ENCODE data around the gene TENT4A.

TENT4A gene

GRCh38 chr5:6780802-6781391 is 67.7 kb downstream of the TENT4A start:
- H3K4me3 ChIP-seq (ENCODE audit: insufficient read depth in 1 of 2, low read depth in 1 of 2, low read length in 2 of 2), result no peak overlapping the region
- H3K23ac ChIP-seq (ENCODE audit: low read length in 2 of 2), result no peak overlapping the region
- no peak overlapping the region for H4K8ac ChIP-seq (ENCODE audit: low read length)
- H3K4me2 ChIP-seq (ENCODE audit: low read length, poor library complexity, severe bottlenecking), result no peak overlapping the region
- H3K79me1 ChIP-seq (replicated peaks; ENCODE audit: low read length, poor library complexity, severe bottlenecking), result no peaks in the 10 kb centered on the region
- no peak overlapping the region for H2AFZ ChIP-seq (ENCODE audit: low read depth, low read length)
- no peak for DNase-seq
- no peak overlapping the region for H3K4ac ChIP-seq (ENCODE audit: low read depth in 1 of 2, low read length in 2 of 2)
- no peak overlapping the region for H2BK15ac ChIP-seq (ENCODE audit: low read depth, poor library complexity, severe bottlenecking)
- peaks cover 1% of the 10 kb centered on the region for H3K4me1 ChIP-seq (ENCODE audit: control insufficient read depth, insufficient read depth, low read depth, low read length)
- no peak overlapping the region for H3K9ac ChIP-seq (ENCODE audit: low read length)
- H2AK5ac ChIP-seq (ENCODE audit: low read length, severe bottlenecking), result no peak overlapping the region
- WGBS, result 98% methylated on average over 5 of the region's 7 CpGs
- no peak overlapping the region for H2BK12ac ChIP-seq (ENCODE audit: low read length in 2 of 2)
- no peak overlapping the region for H4K91ac ChIP-seq (ENCODE audit: low read length)
- H3K36me3 ChIP-seq (ENCODE audit: control insufficient read depth in 1 of 2, insufficient read depth in 2 of 2, low read depth in 1 of 2, low read length in 2 of 2), result no peaks in the 10 kb centered on the region
- H3K9me3 ChIP-seq (ENCODE audit: control insufficient read depth, low read length), result no peaks in the 10 kb centered on the region
- no peak overlapping the region for H3K18ac ChIP-seq (ENCODE audit: low read depth in 1 of 2, low read length in 2 of 2)
- H3K27me3 ChIP-seq (ENCODE audit: control insufficient read depth in 1 of 2, insufficient read depth in 1 of 2, low read length in 2 of 2), result no peaks in the 10 kb centered on the region
- no peak overlapping the region for H3K27ac ChIP-seq (ENCODE audit: low read length, poor library complexity, severe bottlenecking)
- no peak overlapping the region for H3K14ac ChIP-seq (ENCODE audit: low read length in 2 of 2)
- no peak overlapping the region for H2BK5ac ChIP-seq (ENCODE audit: low read depth, low read length, poor library complexity, severe bottlenecking)
- H2BK120ac ChIP-seq (ENCODE audit: low read depth, low read length), result no peak overlapping the region

DNA sequence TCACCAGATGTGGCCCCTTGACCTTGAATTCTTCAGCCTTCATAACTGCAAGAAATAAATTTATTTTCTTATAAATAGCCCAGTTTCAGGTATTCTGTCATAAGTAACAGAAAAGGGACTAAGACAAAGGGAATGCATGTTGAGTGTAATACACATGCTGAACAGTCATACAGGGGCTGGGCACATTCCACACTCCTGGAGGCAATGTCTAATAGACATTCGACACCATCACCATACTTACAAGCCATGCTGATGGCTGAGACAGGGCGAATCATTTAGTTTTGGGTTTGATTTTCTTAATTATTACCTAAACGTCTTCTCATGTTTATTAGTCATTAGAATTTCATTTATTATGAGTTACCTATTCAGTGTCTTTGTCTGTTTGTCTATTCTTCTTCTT is 68.5 kb downstream of the TENT4A start:
- no peak overlapping the region for H3K18ac ChIP-seq (ENCODE audit: low read depth in 1 of 2, low read length in 2 of 2)
- H3K27me3 ChIP-seq (ENCODE audit: control insufficient read depth in 1 of 2, insufficient read depth in 1 of 2, low read length in 2 of 2), result no peaks in the 10 kb centered on the region
- no peak overlapping the region for H3K4me2 ChIP-seq (ENCODE audit: low read length, poor library complexity, severe bottlenecking)
- no peak overlapping the region for H2AK5ac ChIP-seq (ENCODE audit: low read length, severe bottlenecking)
- H2BK12ac ChIP-seq (ENCODE audit: low read length in 2 of 2), result no peak overlapping the region
- H2AFZ ChIP-seq (ENCODE audit: low read depth, low read length), result no peak overlapping the region
- H3K4me1 ChIP-seq (ENCODE audit: control insufficient read depth, insufficient read depth, low read depth, low read length), result peaks cover 1% of the 10 kb centered on the region
- no peaks in the 10 kb centered on the region for H3K36me3 ChIP-seq (ENCODE audit: control insufficient read depth in 1 of 2, insufficient read depth in 2 of 2, low read depth in 1 of 2, low read length in 2 of 2)
- H3K4me3 ChIP-seq (ENCODE audit: insufficient read depth in 1 of 2, low read depth in 1 of 2, low read length in 2 of 2), result no peak overlapping the region
- no peak overlapping the region for H3K9ac ChIP-seq (ENCODE audit: low read length)
- no peak overlapping the region for H3K4ac ChIP-seq (ENCODE audit: low read depth in 1 of 2, low read length in 2 of 2)
- H3K79me1 ChIP-seq (replicated peaks; ENCODE audit: low read length, poor library complexity, severe bottlenecking), result no peaks in the 10 kb centered on the region
- H4K91ac ChIP-seq (ENCODE audit: low read length), result no peak overlapping the region
- H3K27ac ChIP-seq (ENCODE audit: low read length, poor library complexity, severe bottlenecking), result no peak overlapping the region
- H3K9me3 ChIP-seq (ENCODE audit: control insufficient read depth, low read length), result no peaks in the 10 kb centered on the region
- H4K8ac ChIP-seq (ENCODE audit: low read length), result no peak overlapping the region
- WGBS, result no CpG with 5 or more reads among the region's 3 CpGs
- no peak overlapping the region for H2BK15ac ChIP-seq (ENCODE audit: low read depth, poor library complexity, severe bottlenecking)
- H3K14ac ChIP-seq (ENCODE audit: low read length in 2 of 2), result no peak overlapping the region
- no peak overlapping the region for H2BK120ac ChIP-seq (ENCODE audit: low read depth, low read length)
- no peak for DNase-seq
- no peak overlapping the region for H3K23ac ChIP-seq (ENCODE audit: low read length in 2 of 2)
- no peak overlapping the region for H2BK5ac ChIP-seq (ENCODE audit: low read depth, low read length, poor library complexity, severe bottlenecking)

- Histone ChIP-seq H4K8ac (ENCODE audit: low read length) (no peak overlapping the region), H2BK120ac (ENCODE audit: low read depth, low read length) (no peak overlapping the region), H3K23ac (ENCODE audit: low read length in 2 of 2) (no peak overlapping the region), H3K4me1 (ENCODE audit: control insufficient read depth, insufficient read depth, low read depth, low read length) (peaks cover 1% of the 10 kb centered on the region), H2BK15ac (ENCODE audit: low read depth, poor library complexity, severe bottlenecking) (no peak overlapping the region), H3K79me1 (replicated peaks; ENCODE audit: low read length, poor library complexity, severe bottlenecking) (no peaks in the 10 kb centered on the region), H3K14ac (ENCODE audit: low read length in 2 of 2) (no peak overlapping the region), H3K4me2 (ENCODE audit: low read length, poor library complexity, severe bottlenecking) (no peak overlapping the region), H3K27me3 (ENCODE audit: control insufficient read depth in 1 of 2, insufficient read depth in 1 of 2, low read length in 2 of 2) (no peaks in the 10 kb centered on the region), H2BK12ac (ENCODE audit: low read length in 2 of 2) (no peak overlapping the region), H3K4me3 (ENCODE audit: insufficient read depth in 1 of 2, low read depth in 1 of 2, low read length in 2 of 2) (no peak overlapping the region), H2BK5ac (ENCODE audit: low read depth, low read length, poor library complexity, severe bottlenecking) (no peak overlapping the region), H3K4ac (ENCODE audit: low read depth in 1 of 2, low read length in 2 of 2) (no peak overlapping the region), H4K91ac (ENCODE audit: low read length) (no peak overlapping the region), H2AK5ac (ENCODE audit: low read length, severe bottlenecking) (no peak overlapping the region), H3K36me3 (ENCODE audit: control insufficient read depth in 1 of 2, insufficient read depth in 2 of 2, low read depth in 1 of 2, low read length in 2 of 2) (no peaks in the 10 kb centered on the region), H3K27ac (ENCODE audit: low read length, poor library complexity, severe bottlenecking) (no peak overlapping the region), H3K9me3 (ENCODE audit: control insufficient read depth, low read length) (no peaks in the 10 kb centered on the region), H3K18ac (ENCODE audit: low read depth in 1 of 2, low read length in 2 of 2) (no peak overlapping the region), H3K9ac (ENCODE audit: low read length) (no peak overlapping the region), H2AFZ (ENCODE audit: low read depth, low read length) (no peak overlapping the region)
- DNase-seq, result no peak
- 96% methylated on average over 2 of the region's 2 CpGs for WGBS
Measured at GRCh38 chr5:6783787-6784186, 70.6 kb downstream of the TENT4A start.

- no peak overlapping the region for H3K4ac ChIP-seq (ENCODE audit: low read depth in 1 of 2, low read length in 2 of 2)
- no peak overlapping the region for H3K14ac ChIP-seq (ENCODE audit: low read length in 2 of 2)
- no peaks in the 10 kb centered on the region for H3K36me3 ChIP-seq (ENCODE audit: control insufficient read depth in 1 of 2, insufficient read depth in 2 of 2, low read depth in 1 of 2, low read length in 2 of 2)
- no peak overlapping the region for H3K4me2 ChIP-seq (ENCODE audit: low read length, poor library complexity, severe bottlenecking)
- H2BK12ac ChIP-seq (ENCODE audit: low read length in 2 of 2), result no peak overlapping the region
- no peak for DNase-seq
- no peak overlapping the region for H3K27ac ChIP-seq (ENCODE audit: low read length, poor library complexity, severe bottlenecking)
- no peak overlapping the region for H3K9ac ChIP-seq (ENCODE audit: low read length)
- H3K4me1 ChIP-seq (ENCODE audit: control insufficient read depth, insufficient read depth, low read depth, low read length), result peaks cover 1% of the 10 kb centered on the region
- no peak overlapping the region for H3K4me3 ChIP-seq (ENCODE audit: insufficient read depth in 1 of 2, low read depth in 1 of 2, low read length in 2 of 2)
- no peak overlapping the region for H3K18ac ChIP-seq (ENCODE audit: low read depth in 1 of 2, low read length in 2 of 2)
- H3K9me3 ChIP-seq (ENCODE audit: control insufficient read depth, low read length), result no peaks in the 10 kb centered on the region
- H4K91ac ChIP-seq (ENCODE audit: low read length), result no peak overlapping the region
- H2BK5ac ChIP-seq (ENCODE audit: low read depth, low read length, poor library complexity, severe bottlenecking), result no peak overlapping the region
- 85% methylated on average over 7 of the region's 7 CpGs for WGBS
- no peak overlapping the region for H2AK5ac ChIP-seq (ENCODE audit: low read length, severe bottlenecking)
- H4K8ac ChIP-seq (ENCODE audit: low read length), result no peak overlapping the region
- H2BK15ac ChIP-seq (ENCODE audit: low read depth, poor library complexity, severe bottlenecking), result no peak overlapping the region
- no peak overlapping the region for H2AFZ ChIP-seq (ENCODE audit: low read depth, low read length)
- H2BK120ac ChIP-seq (ENCODE audit: low read depth, low read length), result no peak overlapping the region
- no peaks in the 10 kb centered on the region for H3K79me1 ChIP-seq (replicated peaks; ENCODE audit: low read length, poor library complexity, severe bottlenecking)
- H3K27me3 ChIP-seq (ENCODE audit: control insufficient read depth in 1 of 2, insufficient read depth in 1 of 2, low read length in 2 of 2), result no peaks in the 10 kb centered on the region
- no peak overlapping the region for H3K23ac ChIP-seq (ENCODE audit: low read length in 2 of 2)
Measured at GRCh38 chr5:6784481-6784880, 71.2 kb downstream of the TENT4A start.
